DOHH2 (cell line): ENCODE data around the gene CEP112.

Source experiments
- CTCF ChIP-seq: fragments of 200-600 bp; sonication (generic); IDR thresholded peaks from one replicate; pipeline ENCODE4 v1.5.1; 2014; ENCODE audit warnings: antibody characterized with exemption, mild to moderate bottlenecking, low read depth, low read length; ENCODE audit not compliant: poor library complexity, severe bottlenecking
- EZH2phosphoT487 ChIP-seq: fragments of 200-600 bp; sonication (generic); IDR thresholded peaks from 2 replicates; pipeline ENCODE4 v1.6.1; 2017; ENCODE audit warnings: borderline replicate concordance, mild to moderate bottlenecking, antibody characterized with exemption, low read length, moderate library complexity, mixed read lengths

GRCh38 chr17:65674246-65675045, 517.5 kb downstream of the CEP112 start:
- TF ChIP-seq CTCF (no peak), EZH2phosphoT487 (no peak)
